K562 (cell line): ENCODE data around the gene SMURF1. TPM values are rescaled to one million over a fixed set of nuclear protein-coding genes. Genes with fewer than 3 reads are reported as not detected.

ENCODE experiments used
- ATAC-seq: fragments of 200-7000 bp; cut with Tn5 transposase; 3 replicates; pipeline ENCODE4 v1.9.1; 2020; ENCODE audit warnings: moderate library complexity
- BruUV-seq: library from RNA; stranded (reverse); fragments of 400-500 nt; replicated peaks from 2 replicates; lab custom pipeline; 2021; lab: Mats Ljungman, UMichigan
- CTCF ChIA-PET: fragments of 300-600 bp; formaldehyde crosslinking; extraction: SDS; loops from one replicate; lab custom pipeline; 2021; ENCODE audit warnings: low intra/inter-chr PET ratio; lab: Yijun Ruan, JAX
- POLR2A ChIA-PET: fragments of 300-600, 350-650 bp; sonication (Branson Sonifier 250); formaldehyde crosslinking; extraction: SDS; loops from one replicate; lab custom pipeline; 2021; ENCODE audit warnings: antibody characterized with exemption, inconsistent platforms; lab: Yijun Ruan, JAX
- DNase-seq, 4 experiments: peaks; one replicate each; pipeline versions ENCODE4 v3.0.0 to v3.0.0-alpha.2; 2011 to 2018; ENCODE audit warnings: low spot score in 3 of 4, mixed read lengths in 3 of 4; ENCODE audit errors: extremely low read depth in 1 of 4
- FAIRE-seq: peaks from 2 replicates; lab custom pipeline; 2011; peaks lifted over from hg19 to GRCh38; lab: Jason Lieb, UNC
- H2AFZ ChIP-seq: 2 replicates; pipeline ENCODE4 v1.6.0; 2011; ENCODE audit warnings: low read depth, low read length, control low read depth, inconsistent platforms
- H3K27ac ChIP-seq: fragments of 200-600 bp; 3 replicates; pipeline ENCODE4 v1.8.0; 2011; ENCODE audit warnings: low read depth, mild to moderate bottlenecking, control low read depth, inconsistent platforms, low read length, moderate library complexity, mixed read lengths; ENCODE audit errors: extremely low read depth
- H3K27me3 ChIP-seq, 2 experiments: fragments of 300-600 bp in 1 of 2; 2 replicates in 1 of 2; 3 replicates in 1 of 2; pipeline versions ENCODE4 v1.6.0 to v1.8.0; 2011; ENCODE audit warnings: inconsistent platforms in 2 of 2, low read length in 2 of 2, mild to moderate bottlenecking in 1 of 2, mixed read lengths in 1 of 2, moderate library complexity in 1 of 2; ENCODE audit not compliant: control insufficient read depth in 2 of 2, insufficient read depth in 2 of 2
- H3K36me3 ChIP-seq: fragments of 300-600 bp; 3 replicates; pipeline ENCODE4 v1.8.0; 2011; ENCODE audit warnings: mild to moderate bottlenecking, low read length, inconsistent platforms; ENCODE audit not compliant: control insufficient read depth, insufficient read depth
- H3K4me1 ChIP-seq, 2 experiments: fragments of 200-600 bp in 1 of 2; replicated peaks in 1 of 2; 2 replicates in 1 of 2; 3 replicates in 1 of 2; pipeline versions ENCODE4 v1.5.1 to v1.8.0; 2011; ENCODE audit warnings: inconsistent platforms in 2 of 2, low read length in 2 of 2, mild to moderate bottlenecking in 1 of 2, mixed read lengths in 1 of 2, moderate library complexity in 1 of 2; ENCODE audit not compliant: control insufficient read depth in 2 of 2, insufficient read depth in 2 of 2
- H3K4me2 ChIP-seq: 2 replicates; pipeline ENCODE4 v1.6.1; 2011; ENCODE audit warnings: low read length, control low read depth, inconsistent platforms, mixed read lengths; ENCODE audit not compliant: insufficient read depth
- H3K4me3 ChIP-seq: fragments of 200-600 bp; sonication (generic), shearing (Covaris generic); 2 replicates; pipeline ENCODE4 v1.5.1; 2016; ENCODE audit warnings: control low read depth, inconsistent platforms
- H3K79me2 ChIP-seq: fragments of 200-600 bp; 3 replicates; pipeline ENCODE4 v1.8.0; 2011; ENCODE audit warnings: low read length, inconsistent platforms; ENCODE audit not compliant: control insufficient read depth, insufficient read depth
- H3K9ac ChIP-seq, 2 experiments: 2 replicates each; pipeline versions ENCODE4 v1.6.0 to v1.6.1; 2011; ENCODE audit warnings: low read depth in 2 of 2, low read length in 2 of 2, control low read depth in 1 of 2, inconsistent platforms in 1 of 2, mild to moderate bottlenecking in 1 of 2, mixed read lengths in 1 of 2; ENCODE audit not compliant: insufficient read depth in 1 of 2
- H3K9me1 ChIP-seq: one replicate; pipeline ENCODE4 v1.6.0; 2011; ENCODE audit warnings: inconsistent platforms, mild to moderate bottlenecking, low read length, moderate library complexity; ENCODE audit not compliant: control insufficient read depth, insufficient read depth
- H3K9me3 ChIP-seq: replicated peaks from 2 replicates; pipeline ENCODE4 v1.5.1; 2011; ENCODE audit warnings: low read depth, low read length, inconsistent platforms; ENCODE audit not compliant: control insufficient read depth, insufficient read depth
- H4K20me1 ChIP-seq: replicated peaks from 2 replicates; pipeline ENCODE4 v1.6.1; 2011; ENCODE audit warnings: low read length, inconsistent platforms, mixed read lengths; ENCODE audit not compliant: control insufficient read depth, insufficient read depth
- DNMT1 ChIP-seq: fragments of 450-650 bp; IDR thresholded peaks from 2 replicates; pipeline ENCODE4 v1.6.1; 2016; ENCODE audit warnings: antibody characterized with exemption, mild to moderate bottlenecking
- ESRRA ChIP-seq: fragments of 450-650 bp; IDR thresholded peaks from 2 replicates; pipeline ENCODE4 v1.6.1; 2014; ENCODE audit warnings: low read depth, mild to moderate bottlenecking, moderate library complexity, borderline replicate concordance
- GATAD2A ChIP-seq: fragments of 450-650 bp; IDR thresholded peaks from 2 replicates; pipeline ENCODE4 v1.6.1; 2017
- NCOR1 ChIP-seq: fragments of 450-650 bp; IDR thresholded peaks from 2 replicates; pipeline ENCODE4 v1.6.1; 2016; ENCODE audit warnings: mild to moderate bottlenecking, moderate library complexity
- NFIC ChIP-seq: fragments of 450-650 bp; IDR thresholded peaks from 2 replicates; pipeline ENCODE4 v1.6.1; 2017; ENCODE audit warnings: mild to moderate bottlenecking, inconsistent platforms
- NR3C1 ChIP-seq: sonication (generic); formaldehyde crosslinking; IDR thresholded peaks from 2 replicates; pipeline ENCODE4 v1.8.1; 2022; ENCODE audit warnings: missing genetic modification reagents
- POU5F1 ChIP-seq: fragments of 150-350 bp; IDR thresholded peaks from 2 replicates; pipeline ENCODE4 v1.6.1; 2014; ENCODE audit warnings: borderline replicate concordance, low read length, low read depth, mild to moderate bottlenecking; ENCODE audit not compliant: partially characterized antibody
- SMARCA5 ChIP-seq: fragments of 450-650 bp; IDR thresholded peaks from 2 replicates; pipeline ENCODE4 v1.6.1; 2016
- XRCC3 ChIP-seq: fragments of 450-650 bp; IDR thresholded peaks from 2 replicates; pipeline ENCODE4 v1.6.1; 2017; ENCODE audit warnings: mild to moderate bottlenecking, moderate library complexity
- ZKSCAN3 ChIP-seq: fragments of 250-450 bp; sonication (Bioruptor Pico); IDR thresholded peaks from 2 replicates; pipeline ENCODE4 v1.4.0; 2020
- ZNF124 ChIP-seq: sonication (generic); formaldehyde crosslinking; IDR thresholded peaks from 2 replicates; pipeline ENCODE4 v1.8.1; 2022; ENCODE audit warnings: missing genetic modification reagents
- ZNF347 ChIP-seq: fragments of 450-650 bp; formaldehyde crosslinking; IDR thresholded peaks from 2 replicates; pipeline ENCODE4 v1.4.0; 2020; ENCODE audit warnings: low read depth, mild to moderate bottlenecking, moderate library complexity
- ZNF507 ChIP-seq: conservative IDR thresholded peaks from 2 replicates; pipeline ENCODE4 v1.6.1; 2017; ENCODE audit warnings: missing genetic modification characterization, missing compliant biosample characterization
- ZNF644 ChIP-seq: fragments of 200-800 bp; sonication (Bioruptor generic); IDR thresholded peaks from 2 replicates; pipeline ENCODE4 v1.6.1; 2016; ENCODE audit warnings: low read depth, missing genetic modification characterization, missing compliant biosample characterization
- WGBS: fragments of 100-300 bp; shearing (Covaris generic); methylation state at CpG from one replicate; pipeline ENCODE4 v1.1.6; 2016; ENCODE audit warnings: low coverage, mixed read lengths; ENCODE audit not compliant: insufficient coverage; ENCODE audit errors: missing lambda C conversion rate; 5-methylcytosine and 5-hydroxymethylcytosine counted together
- in situ Hi-C: fragments of 300-500 bp; cut with MboI; formaldehyde crosslinking; loops from 4 replicates; pipeline ENCODE4 v1.15.0; 2018; ENCODE audit warnings: inconsistent platforms, mixed read lengths
- intact Hi-C: fragments of 100-400 bp; cut with micrococcal nuclease; formaldehyde crosslinking; loops from 2 replicates; pipeline ENCODE4 v1.14.2; 2022
- polyA plus RNA-seq, 8 experiments: library from polyadenylated mRNA; depleted of rRNA in 4 of 8; stranded (reverse) in 5 of 8; unstranded in 3 of 8; fragments of >200 nt; fragmentation: Nextera tagmentation in 2 of 8; fragmentation: Illumina TruSeq in 1 of 8; extraction: Ambion mirVana in 2 of 8; extraction: Trizol in 1 of 8; gene quantifications; 2 replicates each; pipeline versions ENCODE4 v1.2.1 to v1.2.3, GENCODE V29; 2011 to 2014; ENCODE audit warnings: inconsistent platforms in 1 of 8, missing spikeins in 1 of 8
- total RNA-seq, 7 experiments: library from RNA; depleted of rRNA in 6 of 7; stranded (reverse); fragments of >200 nt in 6 of 7; fragmentation: Illumina TruSeq in 2 of 7; extraction: Trizol in 2 of 7; gene quantifications; 2 replicates each; pipeline versions ENCODE4 v1.2.1 to v1.2.3, GENCODE V29; 2011 to 2021; ENCODE audit warnings: low replicate concordance in 1 of 7
- TF ChIP-seq, protein P1 (sequence below): sonication (generic); formaldehyde crosslinking; IDR thresholded peaks from 2 replicates; pipeline ENCODE4 v1.8.0; 2023; ENCODE audit warnings: missing genetic modification reagents, mild to moderate bottlenecking, borderline replicate concordance
- TF ChIP-seq, protein P2 (sequence below), 3 experiments: fragments of 200-800 bp in 1 of 3; sonication (Bioruptor generic) in 1 of 3; sonication (generic) in 1 of 3; formaldehyde crosslinking in 1 of 3; IDR thresholded peaks; 2 replicates each; pipeline versions ENCODE4 v1.6.1 to v1.8.0; 2016 to 2022; ENCODE audit warnings: mild to moderate bottlenecking in 2 of 3, missing compliant biosample characterization in 2 of 3, missing genetic modification characterization in 2 of 3, missing genetic modification reagents in 1 of 3
- TF ChIP-seq, protein P3 (sequence below): fragments of 250-450 bp; sonication (Bioruptor Pico); IDR thresholded peaks from 2 replicates; pipeline ENCODE4 v1.8.0; 2022; ENCODE audit warnings: moderate library complexity, mild to moderate bottlenecking, inconsistent platforms

The SMURF1 gene
- total and polyA plus RNA-seq, 9 of the 15 experiments (the other 6 are each of a cell fraction or from before 2014, with no cell fraction given), result 1.0 to 20.1 (median 12.6) TPM

DNA sequence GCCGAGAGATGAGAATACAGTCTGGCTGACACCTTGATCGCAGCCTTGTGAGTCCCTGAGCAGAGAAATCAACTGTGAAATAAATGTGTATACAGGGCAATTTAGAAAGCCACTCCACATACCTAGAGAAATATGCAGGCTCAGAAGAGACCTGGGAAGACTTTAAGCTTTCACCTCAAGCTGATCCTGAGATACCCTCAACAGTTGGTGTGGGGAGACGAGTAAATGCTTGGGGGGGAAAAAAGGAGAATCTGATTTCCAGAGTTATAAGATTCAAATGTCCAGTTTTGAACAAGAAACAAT, 123.5 kb downstream of the SMURF1 start:
- 89% methylated on average over 3 of the region's 3 CpGs for WGBS
- no peak overlapping the region for H3K27ac ChIP-seq
- no TSS peak for BruUV-seq
- ATAC-seq, result no peak
- no peaks in the 10 kb centered on the region for H3K9me3 ChIP-seq
- H3K4me3 ChIP-seq, result no peak overlapping the region
- in situ Hi-C loops (no loop called here), intact Hi-C loops (no loop called here)
- no peak overlapping the region for H3K4me2 ChIP-seq
- peaks cover 32% of the 10 kb centered on the region; the same call in 2 of the 3 replicates for H3K36me3 ChIP-seq
- no peaks in the 10 kb centered on the region for H3K27me3 ChIP-seq
- no peak overlapping the region for H3K9ac ChIP-seq
- POLR2A ChIA-PET, result interaction anchor here (1.3 kb wide), 1 partner anchor 10 kb away, joined by 4 read pairs; no protein-coding TSS in a partner anchor
- CTCF ChIA-PET, result no interaction called here
- no peaks in the 10 kb centered on the region for H3K79me2 ChIP-seq
- TF ChIP-seq ZNF644 (tag), result no peak
- no peak for TF ChIP-seq ZNF507 (tag)
- no peak for TF ChIP-seq ZNF347
- no peak for TF ChIP-seq ESRRA
- TF ChIP-seq NR3C1, result no peak
- TF ChIP-seq NCOR1, result no peak
- TF ChIP-seq, protein P1, sequence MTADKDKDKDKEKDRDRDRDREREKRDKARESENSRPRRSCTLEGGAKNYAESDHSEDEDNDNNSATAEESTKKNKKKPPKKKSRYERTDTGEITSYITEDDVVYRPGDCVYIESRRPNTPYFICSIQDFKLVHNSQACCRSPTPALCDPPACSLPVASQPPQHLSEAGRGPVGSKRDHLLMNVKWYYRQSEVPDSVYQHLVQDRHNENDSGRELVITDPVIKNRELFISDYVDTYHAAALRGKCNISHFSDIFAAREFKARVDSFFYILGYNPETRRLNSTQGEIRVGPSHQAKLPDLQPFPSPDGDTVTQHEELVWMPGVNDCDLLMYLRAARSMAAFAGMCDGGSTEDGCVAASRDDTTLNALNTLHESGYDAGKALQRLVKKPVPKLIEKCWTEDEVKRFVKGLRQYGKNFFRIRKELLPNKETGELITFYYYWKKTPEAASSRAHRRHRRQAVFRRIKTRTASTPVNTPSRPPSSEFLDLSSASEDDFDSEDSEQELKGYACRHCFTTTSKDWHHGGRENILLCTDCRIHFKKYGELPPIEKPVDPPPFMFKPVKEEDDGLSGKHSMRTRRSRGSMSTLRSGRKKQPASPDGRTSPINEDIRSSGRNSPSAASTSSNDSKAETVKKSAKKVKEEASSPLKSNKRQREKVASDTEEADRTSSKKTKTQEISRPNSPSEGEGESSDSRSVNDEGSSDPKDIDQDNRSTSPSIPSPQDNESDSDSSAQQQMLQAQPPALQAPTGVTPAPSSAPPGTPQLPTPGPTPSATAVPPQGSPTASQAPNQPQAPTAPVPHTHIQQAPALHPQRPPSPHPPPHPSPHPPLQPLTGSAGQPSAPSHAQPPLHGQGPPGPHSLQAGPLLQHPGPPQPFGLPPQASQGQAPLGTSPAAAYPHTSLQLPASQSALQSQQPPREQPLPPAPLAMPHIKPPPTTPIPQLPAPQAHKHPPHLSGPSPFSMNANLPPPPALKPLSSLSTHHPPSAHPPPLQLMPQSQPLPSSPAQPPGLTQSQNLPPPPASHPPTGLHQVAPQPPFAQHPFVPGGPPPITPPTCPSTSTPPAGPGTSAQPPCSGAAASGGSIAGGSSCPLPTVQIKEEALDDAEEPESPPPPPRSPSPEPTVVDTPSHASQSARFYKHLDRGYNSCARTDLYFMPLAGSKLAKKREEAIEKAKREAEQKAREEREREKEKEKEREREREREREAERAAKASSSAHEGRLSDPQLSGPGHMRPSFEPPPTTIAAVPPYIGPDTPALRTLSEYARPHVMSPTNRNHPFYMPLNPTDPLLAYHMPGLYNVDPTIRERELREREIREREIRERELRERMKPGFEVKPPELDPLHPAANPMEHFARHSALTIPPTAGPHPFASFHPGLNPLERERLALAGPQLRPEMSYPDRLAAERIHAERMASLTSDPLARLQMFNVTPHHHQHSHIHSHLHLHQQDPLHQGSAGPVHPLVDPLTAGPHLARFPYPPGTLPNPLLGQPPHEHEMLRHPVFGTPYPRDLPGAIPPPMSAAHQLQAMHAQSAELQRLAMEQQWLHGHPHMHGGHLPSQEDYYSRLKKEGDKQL (CRISPR knock-in tag), result no peak
- TF ChIP-seq ZNF124 (CRISPR knock-in tag), result no peak
- no peak for TF ChIP-seq XRCC3
- TF ChIP-seq, protein P2, sequence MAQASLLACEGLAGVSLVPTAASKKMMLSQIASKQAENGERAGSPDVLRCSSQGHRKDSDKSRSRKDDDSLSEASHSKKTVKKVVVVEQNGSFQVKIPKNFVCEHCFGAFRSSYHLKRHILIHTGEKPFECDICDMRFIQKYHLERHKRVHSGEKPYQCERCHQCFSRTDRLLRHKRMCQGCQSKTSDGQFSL (CRISPR knock-in tag; IDR thresholded peaks at IDR 0.05), result no peak
- TF ChIP-seq, protein P2 (tag; IDR thresholded peaks at IDR 0.05), result no peak
- TF ChIP-seq DNMT1, result no peak
- TF ChIP-seq SMARCA5, result no peak
- TF ChIP-seq NFIC, result no peak
- TF ChIP-seq, protein P3, sequence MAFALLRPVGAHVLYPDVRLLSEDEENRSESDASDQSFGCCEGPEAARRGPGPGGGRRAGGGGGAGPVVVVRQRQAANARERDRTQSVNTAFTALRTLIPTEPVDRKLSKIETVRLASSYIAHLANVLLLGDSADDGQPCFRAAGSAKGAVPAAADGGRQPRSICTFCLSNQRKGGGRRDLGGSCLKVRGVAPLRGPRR (CRISPR knock-in tag), result no peak
- no peak for TF ChIP-seq POU5F1
- TF ChIP-seq GATAD2A, result no peak
- no peak for TF ChIP-seq ZKSCAN3
- no peaks in the 10 kb centered on the region for H3K9me1 ChIP-seq
- FAIRE-seq, result no peak
- no peaks in the 10 kb centered on the region for H4K20me1 ChIP-seq
- H3K4me1 ChIP-seq, result no peaks in the 10 kb centered on the region
- DNase-seq, result no peak
- H2AFZ ChIP-seq, result no peak overlapping the region
